ENCODE results near the gene THBS2. TPM values are rescaled to one million over a fixed set of nuclear protein-coding genes. Genes with fewer than 3 reads are reported as not detected.

The THBS2 gene
- total RNA-seq, 1 experiment from 2014 or later, result 0.39 TPM

DNA sequence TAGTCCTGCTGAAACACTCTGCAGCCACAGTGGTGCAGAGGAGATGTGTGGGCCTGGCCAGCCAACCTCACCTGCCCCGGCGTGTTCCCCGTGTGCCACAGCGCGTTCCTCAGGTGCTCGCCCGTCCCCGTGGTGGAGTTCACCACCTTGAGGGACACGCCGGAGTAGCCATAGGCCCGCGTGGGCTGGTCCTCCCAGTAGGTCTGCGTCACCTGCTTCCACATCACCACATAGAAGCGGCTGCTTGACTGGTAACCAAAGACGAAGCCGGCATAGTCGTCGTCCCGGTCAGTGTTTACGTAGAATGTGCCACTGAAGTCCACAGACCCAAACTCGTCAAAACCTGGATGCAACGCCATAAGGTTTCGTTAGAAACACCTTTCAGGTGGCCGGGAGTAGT, 31.5 kb downstream of the THBS2 start:
- DNase-seq (ENCODE audit: low read depth, low spot score) (no peak), ATAC-seq (no peak)
- H3K27me3 ChIP-seq (ENCODE audit: insufficient read depth, low read length), result no peaks in the 10 kb centered on the region
- POLR2A ChIA-PET, result no interaction called here
- no peaks in the 10 kb centered on the region for H3K9me2 ChIP-seq (ENCODE audit: insufficient read depth)
- H4K20me1 ChIP-seq (ENCODE audit: insufficient read depth), result no peaks in the 10 kb centered on the region
- RAD21 ChIA-PET (ENCODE audit: low non-redundant PET in 1 of 2, low total read pairs in 2 of 2, uncharacterized antibody in 2 of 2, unreplicated experiment in 2 of 2), result no interaction called here
- no peak overlapping the region for H3K9ac ChIP-seq (ENCODE audit: low read length)
- no peaks in the 10 kb centered on the region for H3K79me2 ChIP-seq (ENCODE audit: insufficient read depth, low read length)
- no peak overlapping the region for H3K4me2 ChIP-seq (ENCODE audit: low read length)
- no peak overlapping the region for H2AFZ ChIP-seq (ENCODE audit: low read depth, low read length, poor library complexity, severe bottlenecking)
- H3K4me3 ChIP-seq (replicated peaks in 1 of 2; ENCODE audit: low read depth in 1 of 2, low read length in 2 of 2), result no peak overlapping the region
- H3K4me1 ChIP-seq (ENCODE audit: control insufficient read depth in 1 of 2, insufficient read depth in 2 of 2, low read length in 2 of 2), result no peaks in the 10 kb centered on the region
- H3K27ac ChIP-seq (ENCODE audit: low read depth, low read length), result no peak overlapping the region
- H3K9me3 ChIP-seq (ENCODE audit: control insufficient read depth in 1 of 2, insufficient read depth in 1 of 2, low read depth in 1 of 2, low read length in 2 of 2), result peaks cover 0 to 3% of the 10 kb centered on the region in 2 experiments; a peak in 1 of 4 replicates
- TF ChIP-seq CBX3 (IDR thresholded peaks at IDR 0.05; ENCODE audit: low read depth) (no peak), YY1 (IDR thresholded peaks at IDR 0.05; ENCODE audit: extremely low read depth, insufficient replicate concordance, low read depth, low read length) (no peak), JUND (IDR thresholded peaks at IDR 0.05) (no peak), MAX (IDR thresholded peaks at IDR 0.05) (no peak), EZH2phosphoT487 (IDR thresholded peaks at IDR 0.05; ENCODE audit: borderline replicate concordance) (no peak), SIN3A (IDR thresholded peaks at IDR 0.05; ENCODE audit: low read depth) (no peak), EGR1 (IDR thresholded peaks at IDR 0.05; ENCODE audit: low read depth) (no peak), SRF (IDR thresholded peaks at IDR 0.05; ENCODE audit: low read depth) (no peak), FOSL1 (IDR thresholded peaks at IDR 0.05; ENCODE audit: low read depth) (no peak), ELF1 (IDR thresholded peaks at IDR 0.05; ENCODE audit: borderline replicate concordance, low read depth) (no peak), ZNF274 (IDR thresholded peaks at IDR 0.05; ENCODE audit: low read depth, low read length) (no peak), SP1 (IDR thresholded peaks at IDR 0.05; ENCODE audit: low read depth) (no peak), POLR2AphosphoS5 (IDR thresholded peaks at IDR 0.05; ENCODE audit: low read depth, low read length) (no peak), TCF7L2 (IDR thresholded peaks at IDR 0.05; ENCODE audit: borderline replicate concordance, extremely low read depth, insufficient read depth, insufficient read length) (no peak), ZFX (IDR thresholded peaks at IDR 0.05) (no peak), CEBPB (IDR thresholded peaks at IDR 0.05; ENCODE audit: low read depth) (no peak), EZH2 (IDR thresholded peaks at IDR 0.05) (no peak)
- TF ChIP-seq, protein P1, sequence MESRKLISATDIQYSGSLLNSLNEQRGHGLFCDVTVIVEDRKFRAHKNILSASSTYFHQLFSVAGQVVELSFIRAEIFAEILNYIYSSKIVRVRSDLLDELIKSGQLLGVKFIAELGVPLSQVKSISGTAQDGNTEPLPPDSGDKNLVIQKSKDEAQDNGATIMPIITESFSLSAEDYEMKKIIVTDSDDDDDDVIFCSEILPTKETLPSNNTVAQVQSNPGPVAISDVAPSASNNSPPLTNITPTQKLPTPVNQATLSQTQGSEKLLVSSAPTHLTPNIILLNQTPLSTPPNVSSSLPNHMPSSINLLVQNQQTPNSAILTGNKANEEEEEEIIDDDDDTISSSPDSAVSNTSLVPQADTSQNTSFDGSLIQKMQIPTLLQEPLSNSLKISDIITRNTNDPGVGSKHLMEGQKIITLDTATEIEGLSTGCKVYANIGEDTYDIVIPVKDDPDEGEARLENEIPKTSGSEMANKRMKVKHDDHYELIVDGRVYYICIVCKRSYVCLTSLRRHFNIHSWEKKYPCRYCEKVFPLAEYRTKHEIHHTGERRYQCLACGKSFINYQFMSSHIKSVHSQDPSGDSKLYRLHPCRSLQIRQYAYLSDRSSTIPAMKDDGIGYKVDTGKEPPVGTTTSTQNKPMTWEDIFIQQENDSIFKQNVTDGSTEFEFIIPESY (IDR thresholded peaks at IDR 0.05; ENCODE audit: extremely low read depth, insufficient replicate concordance, low read length), result no peak
- TF ChIP-seq, protein P2, sequence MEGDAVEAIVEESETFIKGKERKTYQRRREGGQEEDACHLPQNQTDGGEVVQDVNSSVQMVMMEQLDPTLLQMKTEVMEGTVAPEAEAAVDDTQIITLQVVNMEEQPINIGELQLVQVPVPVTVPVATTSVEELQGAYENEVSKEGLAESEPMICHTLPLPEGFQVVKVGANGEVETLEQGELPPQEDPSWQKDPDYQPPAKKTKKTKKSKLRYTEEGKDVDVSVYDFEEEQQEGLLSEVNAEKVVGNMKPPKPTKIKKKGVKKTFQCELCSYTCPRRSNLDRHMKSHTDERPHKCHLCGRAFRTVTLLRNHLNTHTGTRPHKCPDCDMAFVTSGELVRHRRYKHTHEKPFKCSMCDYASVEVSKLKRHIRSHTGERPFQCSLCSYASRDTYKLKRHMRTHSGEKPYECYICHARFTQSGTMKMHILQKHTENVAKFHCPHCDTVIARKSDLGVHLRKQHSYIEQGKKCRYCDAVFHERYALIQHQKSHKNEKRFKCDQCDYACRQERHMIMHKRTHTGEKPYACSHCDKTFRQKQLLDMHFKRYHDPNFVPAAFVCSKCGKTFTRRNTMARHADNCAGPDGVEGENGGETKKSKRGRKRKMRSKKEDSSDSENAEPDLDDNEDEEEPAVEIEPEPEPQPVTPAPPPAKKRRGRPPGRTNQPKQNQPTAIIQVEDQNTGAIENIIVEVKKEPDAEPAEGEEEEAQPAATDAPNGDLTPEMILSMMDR (IDR thresholded peaks at IDR 0.05 in 2 of 3, conservative IDR thresholded peaks at IDR 0.05 in 1 of 3; ENCODE audit: borderline replicate concordance in 1 of 3, insufficient read depth in 1 of 3, low read depth in 2 of 3, low read length in 2 of 3), result no peak
- TF ChIP-seq, protein P3, sequence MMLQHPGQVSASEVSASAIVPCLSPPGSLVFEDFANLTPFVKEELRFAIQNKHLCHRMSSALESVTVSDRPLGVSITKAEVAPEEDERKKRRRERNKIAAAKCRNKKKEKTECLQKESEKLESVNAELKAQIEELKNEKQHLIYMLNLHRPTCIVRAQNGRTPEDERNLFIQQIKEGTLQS (IDR thresholded peaks at IDR 0.05), result no peak
- no peaks in the 10 kb centered on the region for H3K36me3 ChIP-seq (ENCODE audit: control insufficient read depth in 1 of 2, insufficient read depth in 2 of 2, low read length in 2 of 2)
- intact Hi-C loops (cut with micrococcal nuclease), result no loop called here
- CTCF ChIA-PET, result no interaction called here
- no TSS peak for BruUV-seq (replicated peaks)

Measured in HCT116 (cell line).